NT2/D1 (cell line): Measurements from ENCODE around the gene GABPB1.

ENCODE experiments used
- SUZ12 ChIP-seq: IDR thresholded peaks from 2 replicates; pipeline ENCODE4 v1.6.1; 2011; ENCODE audit not compliant: insufficient read length, insufficient read depth; ENCODE audit errors: extremely low read depth
- YY1 ChIP-seq: IDR thresholded peaks from 2 replicates; pipeline ENCODE4 v1.6.1; 2011; ENCODE audit not compliant: insufficient read length, insufficient read depth
- ZNF274 ChIP-seq: IDR thresholded peaks from 2 replicates; pipeline ENCODE4 v1.6.1; 2011; ENCODE audit warnings: mild to moderate bottlenecking, low read depth, low read length

- TF ChIP-seq YY1 = no peak
- TF ChIP-seq SUZ12 = no peak
- TF ChIP-seq ZNF274 = no peak
Observed at GRCh38 chr15:50341616-50342136, 13.3 kb downstream of the GABPB1 start.
